GM12891 (cell line): ENCODE results near the gene DCP1A.

Experiments used
- POLR2A ChIP-seq: IDR thresholded peaks from 2 replicates; pipeline ENCODE4 v1.6.1; 2011; ENCODE audit warnings: low read depth, low read length, control low read depth
- POLR2AphosphoS5 ChIP-seq: IDR thresholded peaks from 2 replicates; pipeline ENCODE4 v1.6.1; 2011; ENCODE audit warnings: low read depth, low read length, control low read depth
- SPI1 ChIP-seq: IDR thresholded peaks from 2 replicates; pipeline ENCODE4 v1.6.1; 2011; ENCODE audit warnings: low read depth, low read length, control low read depth
- TAF1 ChIP-seq: IDR thresholded peaks from 2 replicates; pipeline ENCODE4 v1.6.1; 2011; ENCODE audit warnings: low read depth, low read length, control low read depth

DNA sequence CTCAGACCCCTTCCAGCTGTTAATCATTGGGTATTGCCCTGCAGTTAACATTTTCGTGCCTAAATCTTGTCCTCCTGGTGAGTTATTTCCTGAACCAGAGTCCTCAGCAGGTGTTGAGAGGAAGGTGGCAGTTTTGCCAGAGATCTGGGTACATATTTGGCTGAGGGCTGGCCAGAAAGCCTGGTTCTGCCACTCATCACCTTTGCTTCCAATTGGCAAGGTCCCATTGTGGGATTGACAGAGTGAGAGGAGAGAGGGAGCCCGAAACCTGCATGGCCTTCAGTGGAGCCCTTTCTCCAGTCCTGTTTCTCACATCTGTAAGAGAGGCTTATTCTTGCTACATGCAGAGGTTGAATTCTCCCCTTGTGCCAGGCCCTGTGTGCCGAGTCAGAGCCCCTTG lies 82.6 kb downstream of the DCP1A start:
- TF ChIP-seq POLR2A (no peak), POLR2AphosphoS5 (no peak), TAF1 (no peak), SPI1 (no peak)
